Activated T-cell treated with anti-CD3 and anti-CD28 coated beads, Interleukin-2, amount 50 U/mL, for 4 hours (primary cell): ENCODE results near the gene GBP1. TPM values are rescaled to one million over a fixed set of nuclear protein-coding genes. Genes with fewer than 3 reads are reported as not detected.
A peak's percentile ranks its signal among the peaks of the same experiment; 100 is the strongest.

ENCODE experiments used
- ATAC-seq, 2 donors: fragments of 200-7000 bp; cut with Tn5 transposase; one replicate each; pipeline ENCODE4 v1.10.0; 2021
- DNase-seq: peaks from one replicate; pipeline ENCODE4 v3.0.0-alpha.2; 2020
- H3K27me3 Mint-ChIP-seq: one replicate; pipeline ENCODE4 v1.8.0; 2021; ENCODE audit warnings: low read depth, mixed read lengths
- H3K36me3 Mint-ChIP-seq: one replicate; pipeline ENCODE4 v1.8.0; 2022; ENCODE audit warnings: mixed read lengths; ENCODE audit not compliant: insufficient read depth
- H3K4me1 Mint-ChIP-seq: one replicate; pipeline ENCODE4 v1.8.0; 2021; ENCODE audit warnings: low read depth, mixed read lengths
- H3K4me3 Mint-ChIP-seq: one replicate; pipeline ENCODE4 v1.8.0; 2021; ENCODE audit warnings: mild to moderate bottlenecking, moderate library complexity, mixed read lengths
- H3K9me3 Mint-ChIP-seq: one replicate; pipeline ENCODE4 v1.8.0; 2021; ENCODE audit warnings: mixed read lengths
- total RNA-seq, 3 donors: library from RNA; stranded (reverse); gene quantifications; one replicate each; pipeline ENCODE4 v1.2.1, GENCODE V29; 2021

Gene GBP1, protein sequence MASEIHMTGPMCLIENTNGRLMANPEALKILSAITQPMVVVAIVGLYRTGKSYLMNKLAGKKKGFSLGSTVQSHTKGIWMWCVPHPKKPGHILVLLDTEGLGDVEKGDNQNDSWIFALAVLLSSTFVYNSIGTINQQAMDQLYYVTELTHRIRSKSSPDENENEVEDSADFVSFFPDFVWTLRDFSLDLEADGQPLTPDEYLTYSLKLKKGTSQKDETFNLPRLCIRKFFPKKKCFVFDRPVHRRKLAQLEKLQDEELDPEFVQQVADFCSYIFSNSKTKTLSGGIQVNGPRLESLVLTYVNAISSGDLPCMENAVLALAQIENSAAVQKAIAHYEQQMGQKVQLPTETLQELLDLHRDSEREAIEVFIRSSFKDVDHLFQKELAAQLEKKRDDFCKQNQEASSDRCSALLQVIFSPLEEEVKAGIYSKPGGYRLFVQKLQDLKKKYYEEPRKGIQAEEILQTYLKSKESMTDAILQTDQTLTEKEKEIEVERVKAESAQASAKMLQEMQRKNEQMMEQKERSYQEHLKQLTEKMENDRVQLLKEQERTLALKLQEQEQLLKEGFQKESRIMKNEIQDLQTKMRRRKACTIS
- total RNA-seq, result 10 to 100 TPM; 45.6 to 80.9 (median 54.1) TPM

DNA sequence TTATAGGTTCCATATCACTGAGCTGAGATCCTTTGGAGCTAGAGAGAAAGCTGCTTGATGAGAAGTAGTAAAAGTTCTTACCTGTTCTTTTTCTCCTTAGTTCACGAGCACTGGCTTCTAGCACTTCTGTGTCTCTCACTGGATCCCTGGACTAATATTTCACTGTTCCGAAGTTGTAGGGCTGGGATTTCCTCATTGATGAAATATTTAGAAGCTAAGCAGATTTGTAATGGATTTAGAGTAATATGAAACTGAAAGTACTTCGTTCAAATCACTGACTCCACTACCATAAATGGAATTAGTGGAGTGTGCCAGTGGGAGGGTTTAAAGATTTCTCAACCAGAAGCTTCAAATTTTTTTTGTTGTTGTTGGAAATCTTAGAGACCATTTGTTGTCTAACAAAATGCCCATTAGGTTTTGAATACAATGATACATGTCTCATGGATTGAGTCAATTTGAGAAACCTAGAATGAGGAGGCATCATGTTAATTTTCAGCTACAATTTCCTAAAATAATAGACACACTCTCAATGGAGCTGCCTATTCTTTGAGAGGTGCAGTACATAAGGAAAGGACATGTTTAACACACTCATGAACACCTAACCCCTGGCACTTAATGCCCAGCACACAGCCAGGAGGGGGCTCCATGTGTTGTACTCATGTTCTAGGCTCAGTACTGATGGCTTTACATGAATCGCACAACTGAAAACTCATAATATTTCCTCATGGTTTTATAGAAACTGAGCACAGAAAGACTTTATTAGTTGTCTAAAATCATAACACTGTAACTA is at the start of gene GBP1:
TSS of gene GBP1 (minus strand) at position 130 of the 790 bp plus-strand sequence. CDS start 1,974 bp downstream, outside the sequence.
- no peaks in the 10 kb centered on the region for H3K27me3 Mint-ChIP-seq
- DNase-seq (no peak), ATAC-seq (peak; percentile 68 to 73)
- H3K9me3 Mint-ChIP-seq, result no peaks in the 10 kb centered on the region
- peaks cover 62% of the 10 kb centered on the region for H3K4me1 Mint-ChIP-seq
- H3K36me3 Mint-ChIP-seq, result peaks cover 29% of the 10 kb centered on the region
- peak within 1 kb of the TSS; percentile 96 for H3K4me3 Mint-ChIP-seq

DNA sequence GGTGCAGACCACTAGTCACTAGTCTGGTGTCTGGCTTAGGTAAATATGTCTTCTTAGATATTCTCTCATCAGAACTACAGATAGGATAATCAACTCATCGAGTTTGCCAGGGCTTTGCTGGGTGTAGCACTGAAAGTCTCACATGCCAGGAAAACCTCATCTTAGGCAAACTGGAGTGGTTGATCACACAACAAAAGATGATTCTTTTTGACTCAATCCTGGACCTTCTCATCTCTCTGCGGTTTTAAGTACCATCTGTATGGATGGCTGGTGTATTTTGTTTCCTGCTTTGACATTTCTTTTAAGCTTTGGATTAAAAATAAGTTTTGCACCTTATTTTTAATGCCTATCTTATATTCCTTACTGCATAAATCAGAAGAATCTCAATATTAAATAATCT is 49.7 kb upstream of the GBP1 start:
- DNase-seq (no peak), ATAC-seq (peak; percentile 40 to 54)
- no peaks in the 10 kb centered on the region for H3K27me3 Mint-ChIP-seq
- peaks cover 63% of the 10 kb centered on the region for H3K36me3 Mint-ChIP-seq
- H3K9me3 Mint-ChIP-seq, result no peaks in the 10 kb centered on the region
- peaks cover 27% of the 10 kb centered on the region for H3K4me1 Mint-ChIP-seq
- no peak overlapping the region for H3K4me3 Mint-ChIP-seq

DNA sequence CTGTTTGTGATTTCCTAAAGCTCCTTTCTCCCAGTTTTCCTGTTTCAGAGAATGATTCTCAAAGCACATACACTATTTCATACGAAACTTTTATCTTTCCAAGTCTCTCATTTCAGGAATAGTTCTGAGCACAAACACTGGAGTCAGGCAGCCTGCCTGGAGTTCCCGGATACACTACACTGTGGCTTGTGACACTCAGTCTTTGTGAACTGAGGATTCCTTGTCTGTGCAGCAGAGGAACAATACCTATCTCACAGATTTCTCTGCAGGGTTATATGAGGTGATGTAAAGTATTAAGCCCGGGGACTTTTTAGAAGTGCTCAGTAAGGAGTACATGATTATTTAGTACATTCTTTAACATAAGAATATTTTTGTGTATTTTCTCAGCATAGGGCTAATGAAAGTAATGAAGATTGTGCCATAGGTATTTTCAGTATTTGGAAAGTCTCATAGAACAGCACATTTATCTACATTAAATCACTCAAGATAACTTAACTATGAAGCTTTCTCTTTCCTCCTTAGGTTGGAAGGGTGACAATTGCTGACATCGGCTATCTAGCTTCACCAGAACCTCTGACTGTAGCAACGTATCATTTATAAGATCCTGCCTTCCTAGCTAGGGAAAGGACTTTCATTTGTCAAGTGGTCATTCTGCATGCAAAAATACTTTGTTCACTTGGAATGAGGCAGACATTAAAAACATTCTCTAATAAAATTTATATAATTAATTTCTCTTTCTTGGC is 48.0 kb upstream of the GBP1 start:
- ATAC-seq (no peak), DNase-seq (no peak)
- H3K36me3 Mint-ChIP-seq, result peaks cover 78% of the 10 kb centered on the region
- H3K4me3 Mint-ChIP-seq, result no peak overlapping the region
- no peaks in the 10 kb centered on the region for H3K9me3 Mint-ChIP-seq
- H3K27me3 Mint-ChIP-seq, result no peaks in the 10 kb centered on the region
- H3K4me1 Mint-ChIP-seq, result peaks cover 27% of the 10 kb centered on the region

DNA sequence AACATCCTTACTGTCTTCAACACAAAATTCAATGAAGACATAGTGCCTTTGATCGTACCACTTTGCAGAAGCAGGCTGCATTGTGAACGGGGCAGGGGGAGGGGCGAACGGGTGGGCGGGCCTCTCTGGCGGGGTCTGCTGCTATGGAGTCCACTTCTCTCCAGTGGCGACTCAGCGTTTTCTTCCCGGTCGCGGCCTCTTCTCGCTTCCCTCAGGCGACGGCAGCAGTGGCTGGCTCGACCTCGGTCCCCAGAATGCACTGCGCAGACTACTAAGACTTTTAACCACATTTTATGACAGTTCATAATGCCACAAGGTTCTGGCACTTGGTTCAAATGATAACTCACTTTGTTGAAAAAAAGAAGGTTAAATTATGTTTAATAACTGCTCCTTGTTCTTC is 39.7 kb upstream of the GBP1 start:
- Mint-ChIP-seq H3K4me3 (no peak overlapping the region), H3K36me3 (peaks cover 60% of the 10 kb centered on the region), H3K4me1 (peaks cover 25% of the 10 kb centered on the region), H3K9me3 (peaks cover 14% of the 10 kb centered on the region), H3K27me3 (no peaks in the 10 kb centered on the region)
- no peak for DNase-seq
- ATAC-seq, result peak in 1 of 2 donors; percentile 15

DNA sequence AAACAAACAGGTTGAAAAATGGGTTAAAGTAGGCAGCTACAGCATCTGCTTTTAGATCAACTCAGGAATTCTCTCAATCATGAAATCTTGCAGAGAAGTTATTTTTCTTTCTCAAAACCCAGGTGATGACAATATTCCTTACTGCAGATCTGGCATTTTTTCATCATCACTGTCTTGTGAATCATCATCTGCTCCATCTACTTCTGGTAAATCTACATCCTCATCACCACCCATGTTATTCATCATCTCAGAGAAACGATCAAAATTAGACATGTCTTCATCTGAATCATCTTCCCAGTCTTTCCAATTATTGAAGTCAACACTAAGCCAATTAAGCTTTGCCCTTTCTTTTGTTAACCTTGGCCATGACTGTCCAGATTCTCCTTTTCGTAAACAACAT is 39.1 kb upstream of the GBP1 start:
- peak; percentile 62 to 76 for ATAC-seq

DNA sequence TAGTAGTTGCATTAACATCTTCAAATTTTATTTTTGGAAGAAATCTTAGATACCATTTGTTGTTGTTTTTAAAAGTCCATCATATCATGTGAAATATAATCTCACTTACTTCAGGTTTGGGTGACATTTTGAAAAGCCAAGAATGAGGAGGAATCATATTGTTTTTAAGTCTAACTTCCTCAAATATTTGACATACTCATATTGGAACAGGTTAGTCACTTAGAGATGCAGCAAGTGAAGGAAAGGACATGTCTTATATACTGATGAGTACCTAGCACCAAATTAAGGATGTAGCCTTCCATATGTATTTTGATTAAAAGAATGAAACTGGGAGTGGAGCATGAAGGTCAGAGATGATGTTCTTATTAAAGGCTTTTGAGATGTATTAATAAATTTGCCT is 37.0 kb upstream of the GBP1 start:
- Mint-ChIP-seq H3K27me3 (no peaks in the 10 kb centered on the region), H3K36me3 (peaks cover 37% of the 10 kb centered on the region), H3K4me3 (no peak overlapping the region), H3K4me1 (peaks cover 25% of the 10 kb centered on the region), H3K9me3 (peaks cover 18% of the 10 kb centered on the region)
- ATAC-seq (no peak), DNase-seq (no peak)

More for the DNA sequence above, 39.1 kb upstream of the GBP1 start:
- H3K27me3 Mint-ChIP-seq, result no peaks in the 10 kb centered on the region
- DNase-seq, result no peak
- H3K4me1 Mint-ChIP-seq, result peaks cover 25% of the 10 kb centered on the region
- peaks cover 55% of the 10 kb centered on the region for H3K36me3 Mint-ChIP-seq
- peaks cover 14% of the 10 kb centered on the region for H3K9me3 Mint-ChIP-seq
- H3K4me3 Mint-ChIP-seq, result no peak overlapping the region

DNA sequence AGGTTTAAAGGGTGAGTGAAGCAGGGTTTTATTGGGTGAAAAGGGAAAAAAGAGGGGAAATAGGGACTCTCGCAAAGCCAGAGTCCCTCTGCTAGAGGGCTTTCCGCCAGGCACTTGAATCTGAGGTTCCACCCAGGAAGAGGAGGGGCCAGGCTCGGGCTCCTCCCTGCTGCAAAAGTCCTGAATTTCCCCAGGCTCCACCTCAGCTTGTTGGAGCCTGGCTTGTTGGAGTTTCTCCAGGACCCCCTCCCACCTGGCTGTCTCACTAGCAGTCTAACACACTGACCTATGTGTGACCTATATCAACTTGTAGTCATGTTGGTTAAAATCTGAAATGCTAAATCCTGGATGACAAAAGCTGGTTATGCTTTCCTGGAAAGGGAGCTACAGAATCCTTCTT is 35.4 kb upstream of the GBP1 start:
- no peak overlapping the region for H3K4me3 Mint-ChIP-seq
- peaks cover 14% of the 10 kb centered on the region for H3K9me3 Mint-ChIP-seq

DNA sequence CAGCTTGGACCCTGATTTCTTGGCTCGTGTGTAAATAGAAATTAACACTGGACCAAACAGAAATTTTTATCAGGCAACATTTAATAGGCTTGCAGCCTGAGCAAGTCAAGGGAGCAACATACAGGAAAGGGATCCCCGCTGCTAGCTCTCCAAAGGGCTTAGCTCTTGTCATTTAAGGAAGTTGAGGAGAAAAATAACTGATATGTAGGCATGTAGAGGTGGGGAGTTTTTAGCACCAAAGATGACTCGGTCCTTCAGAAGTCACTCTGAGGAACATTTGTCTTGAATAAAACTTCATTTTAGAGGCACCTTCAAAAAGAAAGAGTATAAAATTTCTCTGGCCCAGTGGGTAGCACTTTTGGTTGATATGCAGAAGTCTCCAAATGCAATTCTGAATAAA is 33.8 kb upstream of the GBP1 start:
- Mint-ChIP-seq H3K4me1 (peaks cover 3% of the 10 kb centered on the region), H3K27me3 (no peaks in the 10 kb centered on the region), H3K9me3 (peaks cover 8% of the 10 kb centered on the region), H3K36me3 (peaks cover 6% of the 10 kb centered on the region), H3K4me3 (no peak overlapping the region)
- DNase-seq (no peak), ATAC-seq (no peak)

More for the DNA sequence above, 35.4 kb upstream of the GBP1 start:
- Mint-ChIP-seq H3K27me3 (no peaks in the 10 kb centered on the region), H3K4me1 (peaks cover 17% of the 10 kb centered on the region), H3K36me3 (peaks cover 21% of the 10 kb centered on the region)
- DNase-seq (no peak), ATAC-seq (no peak)

DNA sequence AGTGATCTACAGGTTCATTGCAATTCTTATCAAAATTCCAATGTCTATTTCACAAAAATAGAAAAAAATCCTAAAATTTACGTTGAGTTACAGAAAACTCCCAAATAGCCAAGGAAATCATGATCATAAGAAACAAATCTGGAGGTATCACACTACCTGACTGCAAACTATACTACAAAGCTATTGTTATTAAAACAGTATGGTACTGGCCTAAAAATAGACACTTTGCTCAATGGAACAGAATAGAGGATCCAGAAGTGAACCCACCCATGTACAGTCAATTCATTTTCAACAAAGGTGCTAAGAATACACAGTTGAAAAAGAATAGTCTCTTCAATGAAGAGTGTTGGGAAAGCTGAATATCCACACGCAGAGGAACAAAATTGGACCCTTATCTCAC is 30.7 kb upstream of the GBP1 start:
- H3K4me1 Mint-ChIP-seq, result no peaks in the 10 kb centered on the region
- ATAC-seq (no peak), DNase-seq (no peak)
- no peak overlapping the region for H3K4me3 Mint-ChIP-seq
- H3K36me3 Mint-ChIP-seq, result peaks cover 2% of the 10 kb centered on the region
- peaks cover 8% of the 10 kb centered on the region for H3K9me3 Mint-ChIP-seq
- H3K27me3 Mint-ChIP-seq, result no peaks in the 10 kb centered on the region

DNA sequence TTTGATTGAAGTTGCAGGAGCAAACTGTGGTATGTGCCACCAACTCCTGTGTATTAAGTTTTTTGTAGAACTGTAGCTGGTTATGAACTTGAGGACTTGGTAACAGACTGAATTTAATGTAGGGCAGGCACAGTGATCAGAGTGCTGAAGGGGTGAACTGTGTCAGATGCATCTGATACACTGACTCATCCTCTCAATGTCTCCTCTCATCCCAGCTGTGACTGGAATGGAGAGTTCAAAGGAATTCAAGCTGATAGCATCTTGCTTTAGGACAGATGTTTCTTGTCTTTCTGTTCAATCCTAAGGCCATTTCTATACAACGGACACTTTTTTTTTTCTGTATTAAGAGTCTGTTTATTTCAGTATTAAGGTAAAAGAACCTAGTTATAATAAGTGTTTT is 25.0 kb upstream of the GBP1 start:
- DNase-seq (no peak), ATAC-seq (peak in 1 of 2 donors; percentile 35)
- Mint-ChIP-seq H3K4me3 (no peak overlapping the region), H3K36me3 (no peaks in the 10 kb centered on the region), H3K9me3 (no peaks in the 10 kb centered on the region), H3K4me1 (peaks cover 1% of the 10 kb centered on the region), H3K27me3 (no peaks in the 10 kb centered on the region)

DNA sequence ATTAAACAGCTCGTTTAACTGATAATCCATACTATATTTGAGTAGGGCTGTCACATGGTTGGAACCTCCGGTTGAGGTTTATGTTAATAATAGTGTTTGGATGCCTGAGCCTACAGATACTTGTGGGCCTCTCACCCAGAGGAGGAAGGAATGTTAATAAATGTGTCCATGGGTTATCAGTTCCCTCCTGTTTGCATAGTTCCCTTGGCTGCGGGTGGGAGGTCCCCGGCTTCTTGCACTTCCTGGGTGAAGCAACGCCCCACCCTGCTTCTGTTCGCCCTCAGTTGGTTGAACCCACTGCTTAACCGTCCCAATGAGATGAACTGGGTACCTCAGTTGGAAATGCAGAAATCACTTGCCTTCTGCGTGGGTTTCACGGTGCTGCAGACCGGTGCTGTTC is 23.6 kb upstream of the GBP1 start:
- H3K27me3 Mint-ChIP-seq, result no peaks in the 10 kb centered on the region
- no peak overlapping the region for H3K4me3 Mint-ChIP-seq
- H3K4me1 Mint-ChIP-seq, result peaks cover 1% of the 10 kb centered on the region
- H3K36me3 Mint-ChIP-seq, result no peaks in the 10 kb centered on the region
- no peak for DNase-seq
- no peak for ATAC-seq
- H3K9me3 Mint-ChIP-seq, result no peaks in the 10 kb centered on the region

DNA sequence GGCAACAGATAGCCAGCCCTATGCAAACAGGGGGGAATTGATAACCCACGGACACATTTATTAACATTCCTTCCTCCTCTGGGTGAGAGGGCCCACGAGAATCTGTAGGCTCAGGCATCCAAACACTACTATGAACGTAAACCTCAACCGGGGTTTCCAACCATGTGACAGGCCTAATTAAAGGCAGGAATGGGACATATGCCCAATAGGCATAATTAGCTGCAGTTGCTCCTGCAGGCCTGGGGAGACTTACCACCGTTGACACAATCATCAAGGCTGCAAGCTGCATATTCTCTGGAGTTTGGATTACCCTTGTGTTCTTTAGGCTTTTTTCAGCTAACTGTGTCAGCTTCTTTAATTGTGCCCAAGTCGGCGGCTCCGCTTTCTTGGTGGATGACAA is 22.2 kb upstream of the GBP1 start:
- ATAC-seq (no peak), DNase-seq (no peak)
- Mint-ChIP-seq H3K27me3 (no peaks in the 10 kb centered on the region), H3K4me3 (no peak overlapping the region), H3K36me3 (no peaks in the 10 kb centered on the region), H3K9me3 (no peaks in the 10 kb centered on the region), H3K4me1 (peaks cover 1% of the 10 kb centered on the region)

DNA sequence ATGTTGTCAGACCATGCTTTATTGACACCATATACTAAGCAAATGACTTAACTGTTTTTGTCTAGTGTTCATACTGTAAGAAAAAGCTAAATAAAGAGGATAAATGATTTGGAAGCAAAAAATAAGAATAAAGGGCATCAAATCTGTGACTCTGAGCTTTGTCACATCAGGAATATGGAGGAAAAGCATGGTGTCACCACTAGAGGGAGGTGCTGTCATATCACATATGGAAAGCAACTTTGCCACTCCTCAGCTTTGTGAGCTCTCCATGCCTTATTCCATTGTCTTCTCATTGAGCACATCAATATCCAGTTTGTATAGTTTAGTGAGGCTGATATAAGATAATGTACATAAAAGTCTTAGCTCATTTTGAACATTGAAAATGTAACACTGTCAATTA is 20.8 kb upstream of the GBP1 start:
- Mint-ChIP-seq H3K9me3 (no peaks in the 10 kb centered on the region), H3K27me3 (no peaks in the 10 kb centered on the region), H3K4me3 (no peak overlapping the region), H3K36me3 (peaks cover 2% of the 10 kb centered on the region), H3K4me1 (peaks cover 1% of the 10 kb centered on the region)
- ATAC-seq (no peak), DNase-seq (peak; percentile 27)

DNA sequence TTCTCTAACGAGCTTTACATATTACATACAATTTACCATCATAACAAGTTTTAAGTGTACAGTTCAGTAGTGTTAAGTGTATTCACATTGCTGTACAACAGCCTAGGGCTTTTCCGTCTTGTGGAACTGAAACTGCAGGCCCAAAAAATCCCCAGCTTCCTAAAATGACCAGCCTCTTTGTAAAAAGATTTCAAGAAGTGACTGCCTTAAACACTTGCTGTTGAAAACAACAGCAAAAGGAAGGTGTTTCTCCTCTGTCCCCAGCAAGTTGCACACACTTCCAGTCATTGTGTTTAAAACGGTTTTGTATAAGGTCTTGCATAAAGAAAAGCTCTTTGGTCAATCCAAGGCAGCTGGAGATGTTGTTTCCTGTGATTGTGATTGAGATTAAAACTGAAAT is 16.0 kb upstream of the GBP1 start:
- ATAC-seq, result no peak
- Mint-ChIP-seq H3K4me1 (no peaks in the 10 kb centered on the region), H3K27me3 (no peaks in the 10 kb centered on the region), H3K4me3 (no peak overlapping the region), H3K9me3 (peaks cover 7% of the 10 kb centered on the region), H3K36me3 (peaks cover 4% of the 10 kb centered on the region)
- no peak for DNase-seq
